ENCODE data around the gene SLC1A5. TPM values are rescaled to one million over a fixed set of nuclear protein-coding genes. Genes with fewer than 3 reads are reported as not detected.

Gene SLC1A5
- polyA plus RNA-seq, 2 of the 4 experiments (the other 2 are of a cell fraction) = 184 to 302 TPM

- ATAC-seq (no peak), FAIRE-seq (no peak), DNase-seq (ENCODE audit: low read depth in 1 of 2, low spot score in 1 of 2) (no peak)
- ChIA-PET CTCF (interaction anchor here (0.6 to 13.9 kb wide), 13 partner anchors 13 to 461 kb away, joined by 3 to 159 read pairs (median 7); no protein-coding TSS in a partner anchor), POLR2A (interaction anchor here (0.6 to 2.2 kb wide), 4 partner anchors 9 to 54 kb away, joined by 3 to 11 read pairs (median 4); no protein-coding TSS in a partner anchor)
- no peaks in the 10 kb centered on the region for H3K9me3 ChIP-seq
- TF ChIP-seq PHF8 (IDR thresholded peaks at IDR 0.05; ENCODE audit: borderline replicate concordance, low read depth) (no peak), HEYL (CRISPR knock-in tag; IDR thresholded peaks at IDR 0.05) (no peak), BHLHE40 (IDR thresholded peaks at IDR 0.05; ENCODE audit: low read depth, low read length) (no peak)
- TF ChIP-seq, protein P1, sequence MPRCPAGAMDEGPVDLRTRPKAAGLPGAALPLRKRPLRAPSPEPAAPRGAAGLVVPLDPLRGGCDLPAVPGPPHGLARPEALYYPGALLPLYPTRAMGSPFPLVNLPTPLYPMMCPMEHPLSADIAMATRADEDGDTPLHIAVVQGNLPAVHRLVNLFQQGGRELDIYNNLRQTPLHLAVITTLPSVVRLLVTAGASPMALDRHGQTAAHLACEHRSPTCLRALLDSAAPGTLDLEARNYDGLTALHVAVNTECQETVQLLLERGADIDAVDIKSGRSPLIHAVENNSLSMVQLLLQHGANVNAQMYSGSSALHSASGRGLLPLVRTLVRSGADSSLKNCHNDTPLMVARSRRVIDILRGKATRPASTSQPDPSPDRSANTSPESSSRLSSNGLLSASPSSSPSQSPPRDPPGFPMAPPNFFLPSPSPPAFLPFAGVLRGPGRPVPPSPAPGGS (IDR thresholded peaks at IDR 0.05) = 0 out of 3 replicates have a peak, but pooled peaks have one; percentile 39
- H3K4me3 ChIP-seq = peak overlapping the region; percentile 66
- peaks cover 49% of the 10 kb centered on the region for H3K4me1 ChIP-seq
- H3K27ac ChIP-seq = peak overlapping the region; percentile 96 to 97
- peak overlapping the region; percentile 88 for H3K4me2 ChIP-seq
- 36% methylated on average over 4 of the region's 4 CpGs for WGBS (ENCODE audit: missing lambda C conversion rate)
Measured at GRCh38 chr19:46785980-46786235, 2.5 kb downstream of the SLC1A5 start.

DNA sequence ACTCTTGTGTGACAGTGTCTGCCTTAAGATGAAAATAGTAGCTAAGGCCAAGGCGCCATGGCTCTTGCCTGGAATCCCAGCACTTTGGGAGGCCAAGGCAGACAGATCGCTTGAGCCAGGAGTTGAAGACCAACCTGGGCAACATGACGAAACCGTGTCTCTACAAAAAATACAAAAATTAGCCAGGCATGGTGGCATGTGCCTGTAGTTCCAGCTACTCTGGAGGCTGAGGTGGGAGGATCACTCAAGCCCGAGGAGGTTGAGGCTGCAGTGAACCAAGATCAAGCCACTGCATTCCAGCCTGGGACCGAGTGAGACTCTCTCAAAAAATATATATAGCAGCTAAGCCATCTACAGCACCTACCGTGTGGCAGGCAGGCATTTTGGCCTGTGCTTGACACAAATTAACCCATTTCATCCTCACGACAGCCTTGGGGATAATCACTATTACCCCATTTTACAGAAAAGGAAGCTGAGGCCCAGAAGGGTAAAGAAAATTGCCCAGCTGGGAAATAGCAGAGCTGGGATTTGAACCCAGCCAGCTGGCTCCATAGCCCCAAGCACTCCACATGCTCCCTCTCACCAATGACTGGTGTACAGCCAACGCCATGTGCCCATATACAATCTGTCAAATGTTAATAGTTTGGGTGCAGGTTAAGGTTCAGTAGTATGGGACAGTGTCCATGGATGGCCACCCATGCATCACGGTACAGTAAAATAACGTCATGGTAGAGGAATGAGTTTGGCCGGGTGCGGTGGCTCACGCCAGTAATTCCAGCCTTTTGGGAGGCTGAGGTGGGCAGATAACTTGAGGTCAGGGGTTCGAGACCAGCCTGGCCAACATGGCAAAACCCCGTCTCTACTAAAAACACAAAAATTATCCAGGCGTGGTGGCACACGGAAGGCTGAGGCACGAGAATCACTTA, 3.1 kb downstream of the SLC1A5 start:
- H3K4me3 ChIP-seq = peak overlapping the region; percentile 66
- ATAC-seq (no peak), FAIRE-seq (no peak), DNase-seq (ENCODE audit: low read depth in 1 of 2, low spot score in 1 of 2) (no peak)
- WGBS (ENCODE audit: missing lambda C conversion rate) = 45% methylated on average over 19 of the region's 19 CpGs
- 0 out of 2 replicates have a peak, but pooled peaks have one; percentile 46 for TF ChIP-seq TP53 (CRISPR knock-in tag; IDR thresholded peaks at IDR 0.05)
- TF ChIP-seq HOXB5 (CRISPR knock-in tag; IDR thresholded peaks at IDR 0.05) = 0 out of 2 replicates have a peak, but pooled peaks have one; percentile 9
- no peak for TF ChIP-seq RFX5 (IDR thresholded peaks at IDR 0.05)
- TF ChIP-seq HDAC2 (IDR thresholded peaks at IDR 0.05) = peak; percentile 70; the same call in 1 of the 2 replicates
- TF ChIP-seq CHD4 (IDR thresholded peaks at IDR 0.05; ENCODE audit: borderline replicate concordance) = peak; percentile 79; the same call in 1 of the 2 replicates
- 0 out of 2 replicates have a peak, but pooled peaks have one; percentile 27 for TF ChIP-seq HEYL (CRISPR knock-in tag; IDR thresholded peaks at IDR 0.05)
- TF ChIP-seq POLR2A (IDR thresholded peaks at IDR 0.05; ENCODE audit: low read length) = no peak
- peak; percentile 90 for TF ChIP-seq KDM1A (IDR thresholded peaks at IDR 0.05; ENCODE audit: low read depth)
- TF ChIP-seq HMGXB4 (CRISPR knock-in tag; IDR thresholded peaks at IDR 0.05; ENCODE audit: borderline replicate concordance) = no peak
- no peaks in the 10 kb centered on the region for H3K9me3 ChIP-seq
- peak overlapping the region; percentile 88 for H3K4me2 ChIP-seq
- H3K4me1 ChIP-seq = peaks cover 55% of the 10 kb centered on the region
- peak overlapping the region; percentile 96 to 97 for H3K27ac ChIP-seq
- CTCF ChIA-PET = interaction anchor here (0.6 to 13.9 kb wide), 26 partner anchors 8 to 461 kb away, joined by 3 to 159 read pairs (median 7); no protein-coding TSS in a partner anchor
- POLR2A ChIA-PET = interaction anchor here (0.6 to 2.2 kb wide), 9 partner anchors 9 to 441 kb away, joined by 3 to 11 read pairs (median 4); partner anchors contain the start of gene AP2S1

DNA sequence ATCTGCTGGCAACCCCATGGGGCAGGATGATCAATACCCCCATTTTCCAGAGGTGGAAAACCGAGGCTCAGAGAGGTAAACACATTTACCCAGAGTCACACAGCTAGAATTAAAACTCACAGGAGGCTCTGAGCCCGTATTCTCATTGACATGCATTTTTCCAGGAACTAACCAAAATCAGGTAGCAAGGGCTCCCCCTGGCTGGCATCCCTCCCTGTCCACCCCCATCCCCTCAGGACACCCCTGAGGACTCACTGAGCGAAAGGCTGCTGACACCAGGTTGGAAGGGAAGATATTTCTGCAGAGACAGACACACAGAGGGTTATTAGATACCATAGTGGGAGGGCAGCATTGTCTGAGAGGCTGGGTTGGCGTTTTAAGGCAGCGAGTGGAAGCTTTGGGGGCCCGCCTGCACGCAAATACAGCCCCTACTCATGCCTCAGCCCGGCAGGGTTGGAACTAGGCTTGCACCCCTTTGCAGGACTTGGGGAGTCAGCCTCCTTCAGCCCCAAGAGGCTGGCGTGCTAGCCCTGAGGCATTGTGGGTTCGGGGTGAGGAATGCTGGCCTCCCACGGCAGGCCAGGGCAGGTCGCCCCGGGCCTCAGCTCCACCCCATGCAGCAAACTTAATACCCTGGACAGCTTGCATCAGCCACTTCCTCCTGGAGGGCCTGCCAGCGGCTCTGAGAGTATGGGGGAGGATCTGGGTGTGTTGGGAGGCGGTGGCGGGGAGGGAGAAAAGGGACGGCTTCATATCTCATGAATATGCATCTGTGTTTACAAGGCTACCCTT, 3.9 kb downstream of the SLC1A5 start:
- Histone ChIP-seq H3K27ac (peak overlapping the region; percentile 96 to 97), H3K4me2 (peak overlapping the region; percentile 88), H3K4me3 (peak overlapping the region; percentile 66), H3K4me1 (peaks cover 58% of the 10 kb centered on the region), H3K9me3 (no peaks in the 10 kb centered on the region)
- ChIA-PET POLR2A (interaction anchor here (0.6 to 2.2 kb wide), 8 partner anchors 10 to 442 kb away, joined by 3 to 11 read pairs (median 4); partner anchors contain the start of gene AP2S1), CTCF (interaction anchor here (0.7 to 13.9 kb wide), 29 partner anchors 9 to 462 kb away, joined by 3 to 159 read pairs (median 6); no protein-coding TSS in a partner anchor)
- ATAC-seq (peak; percentile 65 to 67), FAIRE-seq (no peak), DNase-seq (ENCODE audit: low read depth in 1 of 2, low spot score in 1 of 2) (peak; percentile 97)
- 12% methylated on average over 15 of the region's 17 CpGs for WGBS (ENCODE audit: missing lambda C conversion rate)
- TF ChIP-seq CBX8 (IDR thresholded peaks at IDR 0.05) (no peak), HOXB13 (CRISPR knock-in tag; IDR thresholded peaks at IDR 0.05; ENCODE audit: low read depth) (no peak), RARB (CRISPR knock-in tag; IDR thresholded peaks at IDR 0.05) (no peak), MAFK (IDR thresholded peaks at IDR 0.05; ENCODE audit: partially characterized antibody) (no peak), FOSB (CRISPR knock-in tag; IDR thresholded peaks at IDR 0.05) (no peak), CHD4 (IDR thresholded peaks at IDR 0.05; ENCODE audit: borderline replicate concordance) (no peak), NPAS2 (CRISPR knock-in tag; IDR thresholded peaks at IDR 0.05; ENCODE audit: borderline replicate concordance) (no peak), POLR2A (IDR thresholded peaks at IDR 0.05; ENCODE audit: low read length) (peak; percentile 43), RCOR1 (IDR thresholded peaks at IDR 0.05; ENCODE audit: low read depth, low read length) (no peak), REST (IDR thresholded peaks at IDR 0.05) (no peak)
- TF ChIP-seq, protein P1 (IDR thresholded peaks at IDR 0.05) = peak; percentile 84; the same call in 2 of the 3 replicates

Data from A549 (cell line).